GM21723 (cell line): ENCODE measurements around the gene CDC14A.

Experiments used
- ATAC-seq: cut with Tn5 transposase; IDR thresholded peaks from one replicate; pipeline ENCODE4 v1.9.1; 2021; ENCODE audit warnings: mild to moderate bottlenecking, moderate library complexity; ENCODE audit not compliant: unreplicated experiment

Gene CDC14A

DNA sequence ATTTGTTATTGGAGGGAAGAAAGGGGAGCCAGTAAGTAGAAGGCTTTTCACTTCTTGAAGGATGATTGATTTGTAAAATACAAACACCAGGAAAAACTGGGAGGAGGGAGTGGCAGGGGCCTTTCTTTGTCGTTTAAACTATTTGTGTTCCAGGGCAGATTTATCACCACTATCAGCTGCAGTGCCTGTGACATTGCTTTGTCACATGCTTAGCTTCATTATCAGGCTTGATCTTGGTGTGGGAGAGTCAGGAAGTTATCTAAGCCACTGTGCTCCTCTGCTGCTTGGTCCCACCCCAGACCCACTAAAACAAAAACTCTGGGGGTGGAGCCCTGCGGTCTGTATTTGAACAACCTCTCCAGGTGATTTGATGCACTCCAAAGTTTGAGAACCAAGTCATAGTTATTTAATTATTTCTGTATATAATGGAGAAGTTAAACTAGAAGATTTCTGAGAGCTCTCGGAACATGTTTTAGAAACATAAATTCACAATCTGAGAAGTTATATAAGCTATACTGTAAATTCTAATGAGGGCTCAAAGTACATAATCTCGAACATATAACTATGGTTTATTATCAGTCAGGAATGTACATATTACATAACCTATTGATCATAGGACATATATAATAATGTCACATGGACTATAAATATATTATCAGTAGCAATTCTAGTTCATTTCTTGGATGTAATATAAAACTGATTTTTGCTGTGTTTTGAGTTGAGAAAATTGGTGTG is 87.9 kb downstream of the CDC14A start:
- no peak for ATAC-seq

DNA sequence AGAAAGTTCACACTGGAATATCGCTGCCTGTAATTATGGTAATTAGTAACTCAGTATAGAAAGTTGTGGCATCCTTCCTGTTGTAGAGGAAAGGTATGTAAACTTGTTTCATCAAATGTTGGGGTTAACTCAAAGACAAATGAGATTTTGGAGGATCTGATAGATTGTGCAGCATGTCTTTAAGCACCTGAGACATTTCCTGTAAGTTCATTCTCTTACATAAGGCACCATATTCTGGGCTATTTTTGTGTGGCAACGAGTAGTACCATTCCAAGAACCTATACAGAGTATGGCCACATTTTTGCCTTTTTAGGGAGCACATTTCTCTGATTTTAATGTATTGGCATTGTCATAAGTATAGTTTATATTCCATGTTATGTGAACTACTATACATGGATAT is 88.8 kb downstream of the CDC14A start:
- ATAC-seq: no peak

DNA sequence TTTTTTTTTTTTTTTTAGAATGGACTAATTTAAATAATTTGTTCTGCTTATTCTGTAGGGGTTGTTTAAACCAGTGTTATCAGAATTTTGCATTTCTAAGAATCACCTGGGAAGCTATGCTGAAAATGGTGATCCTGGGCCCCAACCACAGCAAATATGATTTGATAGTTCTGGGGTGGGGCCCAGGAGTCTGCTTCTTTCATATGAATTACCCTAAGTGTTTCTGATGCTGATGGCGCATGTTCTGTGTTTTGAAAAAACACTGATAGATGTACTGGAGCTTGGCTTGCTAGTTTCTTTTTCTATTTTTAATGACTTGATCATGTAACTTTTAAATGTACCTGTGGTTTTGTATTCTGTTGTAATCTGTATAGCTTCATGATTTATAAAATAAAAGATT is 89.3 kb downstream of the CDC14A start:
- no peak for ATAC-seq

DNA sequence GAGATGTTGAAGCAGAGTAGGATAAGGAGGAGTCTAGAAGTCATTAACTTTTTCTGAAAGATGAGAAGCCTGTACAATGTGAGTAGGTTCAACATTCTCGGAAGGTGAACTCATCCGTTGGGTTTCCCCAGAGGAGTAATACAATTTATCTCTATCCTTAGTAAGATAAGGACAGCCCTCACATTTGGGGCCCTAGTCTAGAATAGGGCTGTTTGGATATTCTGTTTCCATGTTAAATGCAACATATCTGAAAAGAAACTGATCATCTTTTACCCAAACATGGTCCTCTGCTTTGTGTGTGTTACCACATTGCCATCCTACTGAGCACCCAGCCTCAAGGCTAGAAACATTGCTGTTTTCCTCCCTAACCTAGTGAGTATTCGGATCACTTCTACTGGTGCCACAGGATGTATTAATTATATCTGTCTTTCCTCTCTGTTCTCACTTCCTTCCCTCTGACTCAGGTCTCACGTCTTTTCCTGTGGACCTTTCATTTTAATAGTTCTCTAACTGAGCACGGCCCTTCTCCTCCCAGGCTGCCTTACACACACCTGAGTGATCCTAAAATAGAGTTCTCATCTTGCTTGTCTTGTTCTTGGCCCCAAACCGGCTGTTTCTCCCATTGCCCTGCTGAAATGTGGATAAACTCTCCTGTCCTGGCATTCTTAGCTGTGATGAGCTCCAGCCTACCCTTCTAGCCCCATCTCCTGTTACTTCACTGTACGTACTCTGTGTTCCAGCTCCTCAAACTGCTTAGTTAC is 91.7 kb downstream of the CDC14A start:
- ATAC-seq: peak; percentile 78

- ATAC-seq: no peak
Measured at GRCh38 chr1:100445565-100445964, 93.3 kb downstream of the CDC14A start.

DNA sequence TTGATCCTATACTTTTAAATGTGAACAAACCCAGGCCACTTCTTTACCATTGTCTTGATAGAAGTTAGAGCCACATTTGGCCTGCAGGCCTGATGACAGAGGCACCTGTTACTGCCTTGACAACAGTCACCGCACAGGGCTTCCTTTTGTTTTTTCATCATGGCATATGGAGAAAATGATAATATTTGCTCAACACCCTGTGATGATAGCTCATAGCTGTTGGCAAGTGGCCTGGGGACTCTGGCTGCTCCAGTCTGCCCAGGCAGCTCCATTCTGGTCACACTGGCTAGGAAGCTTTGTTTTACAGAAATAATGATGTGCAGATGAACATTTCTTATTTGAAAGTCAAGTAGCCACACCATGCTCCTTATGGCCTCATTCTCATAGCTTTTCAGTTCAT is 96.1 kb downstream of the CDC14A start:
- ATAC-seq: no peak

DNA sequence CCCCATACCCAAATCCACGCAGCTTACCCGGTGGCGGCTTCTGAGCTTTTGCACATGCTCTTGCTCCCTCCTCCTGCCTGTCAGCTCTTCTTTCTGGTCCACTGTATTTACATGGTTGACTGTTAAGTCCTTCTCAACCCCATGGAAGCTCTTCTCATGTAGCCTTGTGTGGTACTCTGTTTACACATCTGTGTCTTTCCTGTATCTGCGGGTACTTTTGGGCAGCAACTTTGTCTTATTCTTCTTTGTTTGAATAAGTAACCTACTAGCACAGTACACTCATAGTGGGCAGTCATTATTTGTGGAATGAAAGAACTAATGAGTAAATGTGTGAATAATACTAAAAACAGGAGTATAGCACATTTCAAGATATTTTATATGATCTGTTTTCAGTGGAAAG is 97.2 kb downstream of the CDC14A start:
- no peak for ATAC-seq

- peak; percentile 64 for ATAC-seq
Measured at GRCh38 chr1:100452641-100453040, 100.3 kb downstream of the CDC14A start.

GRCh38 chr1:100455478-100456072 is 103.3 kb downstream of the CDC14A start:
- ATAC-seq: no peak

DNA sequence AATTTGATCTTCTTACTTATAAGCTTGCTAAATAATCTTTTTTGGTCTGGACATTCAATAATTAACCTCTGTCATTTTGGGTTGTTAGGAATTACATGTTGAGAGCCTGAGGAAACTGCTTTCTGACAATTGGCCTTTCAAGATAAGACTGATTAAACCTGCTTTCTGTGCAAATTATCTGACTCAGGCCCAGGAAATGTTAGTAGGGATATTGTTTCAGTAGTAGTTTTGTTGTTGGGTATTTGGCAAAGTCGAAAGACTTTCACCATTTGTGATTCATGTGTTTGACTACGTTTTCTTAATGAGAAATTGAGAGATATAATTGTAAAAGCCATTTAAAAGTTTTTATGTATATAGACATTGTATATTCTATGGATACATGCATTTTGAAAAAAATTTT is 104.6 kb downstream of the CDC14A start:
- ATAC-seq: no peak

- ATAC-seq: no peak
Measured at GRCh38 chr1:100457683-100458082, 105.4 kb downstream of the CDC14A start.

DNA sequence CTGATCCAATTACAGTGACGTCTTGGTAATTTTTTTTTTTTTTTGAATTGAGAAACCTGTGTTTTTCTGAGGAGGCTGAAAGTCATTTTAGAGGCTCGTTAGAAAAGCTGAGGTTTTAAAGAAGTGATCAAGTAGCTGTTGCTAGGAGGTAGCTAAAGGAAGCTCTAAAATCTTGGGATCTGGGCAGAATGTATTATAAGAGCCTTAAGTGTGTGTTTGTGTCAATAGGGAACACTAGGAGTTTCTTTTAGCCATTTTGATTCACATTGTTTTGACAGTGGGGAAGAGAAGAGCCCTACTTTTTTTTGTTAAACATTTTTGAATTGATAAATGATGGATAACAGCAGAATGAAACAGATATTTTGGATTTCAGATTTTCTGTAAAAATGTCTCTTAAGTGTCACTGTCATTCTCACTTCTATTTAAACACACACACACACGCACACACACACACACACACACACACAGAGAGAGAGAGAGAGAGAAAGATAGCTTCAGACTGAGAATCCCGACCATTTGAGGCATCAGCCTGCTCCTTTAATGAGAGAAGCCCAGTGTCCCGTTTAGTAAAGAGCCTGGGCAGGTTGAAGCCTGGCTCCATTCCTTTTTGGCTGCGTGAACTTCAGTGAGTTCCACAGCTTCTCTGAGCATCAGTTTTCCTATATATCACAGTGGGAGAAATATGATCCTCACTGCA is 106.5 kb downstream of the CDC14A start:
- no peak for ATAC-seq

GRCh38 chr1:100459358-100460114 is 107.2 kb downstream of the CDC14A start:
- ATAC-seq: peak; percentile 87

GRCh38 chr1:100461222-100461621 is 108.9 kb downstream of the CDC14A start:
- ATAC-seq: no peak

DNA sequence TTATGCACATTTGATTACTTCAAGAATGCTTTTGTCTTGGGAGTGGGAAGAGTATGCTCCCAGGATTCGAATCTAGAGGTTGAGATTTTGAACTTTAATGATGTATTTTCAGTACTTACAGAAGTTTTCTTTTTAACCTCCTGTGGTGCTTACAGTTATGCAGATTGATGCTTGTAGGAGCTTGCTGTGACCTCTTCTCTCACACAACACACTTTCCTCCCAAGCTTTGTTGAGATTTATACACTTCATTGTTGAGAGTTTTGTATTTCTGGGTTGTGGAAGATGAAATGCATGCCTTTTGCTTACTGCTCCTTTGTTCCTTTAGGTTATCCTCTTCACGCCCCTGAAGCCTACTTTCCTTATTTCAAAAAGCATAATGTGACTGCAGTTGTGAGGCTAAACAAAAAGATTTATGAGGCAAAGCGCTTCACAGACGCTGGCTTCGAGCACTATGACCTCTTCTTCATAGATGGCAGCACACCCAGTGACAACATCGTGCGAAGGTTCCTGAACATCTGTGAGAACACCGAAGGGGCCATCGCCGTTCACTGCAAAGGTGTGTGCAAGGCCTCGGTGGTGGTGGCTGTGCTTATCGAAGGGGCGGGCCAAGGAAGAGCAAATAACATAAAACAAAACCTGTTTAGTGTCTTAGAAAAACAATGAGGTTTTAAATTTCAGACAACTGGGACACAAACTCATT is 110.2 kb downstream of the CDC14A start:
- ATAC-seq: no peak

GRCh38 chr1:100463791-100464424 is 111.6 kb downstream of the CDC14A start:
- ATAC-seq: peak; percentile 92

- no peak for ATAC-seq
Measured at GRCh38 chr1:100469578-100469977, 117.3 kb downstream of the CDC14A start.

DNA sequence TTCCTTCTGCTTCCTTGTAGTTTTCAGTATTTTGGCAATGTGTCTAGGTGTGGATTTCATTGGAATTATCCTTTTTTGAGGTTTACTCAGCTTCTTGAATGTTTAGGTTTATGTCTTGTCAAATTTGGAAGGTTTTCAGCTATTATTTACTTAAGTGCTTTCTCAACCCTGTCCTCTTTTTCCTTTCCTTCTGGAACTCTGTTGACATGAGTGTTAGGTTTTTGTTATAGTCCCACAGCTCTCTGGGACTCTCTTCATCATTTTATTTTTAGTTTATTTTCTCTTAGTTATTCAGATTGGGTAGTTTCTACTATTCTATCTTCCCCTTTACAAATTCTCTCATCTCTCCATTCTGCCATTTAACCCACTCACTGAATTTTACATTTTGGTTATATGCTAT is 122.5 kb downstream of the CDC14A start:
- ATAC-seq: no peak

GRCh38 chr1:100476735-100477290 is 124.5 kb downstream of the CDC14A start:
- ATAC-seq: no peak
